ENCODE results near the gene CPED1.

GRCh38 chr7:120939345-120939744, 49.2 kb upstream of the CPED1 start:
- TF ChIP-seq POLR2A (IDR thresholded peaks at IDR 0.05) = no peak
- TF ChIP-seq CTCF (IDR thresholded peaks at IDR 0.05) = no peak
